Renal cortex interstitium (tissue), 15 donors: ENCODE results near the gene GSPT1. TPM values are rescaled to one million over a fixed set of nuclear protein-coding genes. Genes with fewer than 3 reads are reported as not detected.
"Not testable (repeated sequence)": the region's sequence is repeated elsewhere in the genome, so short reads cannot be mapped to it uniquely, and the experiment has no call there.

Experiments used
- DNase-seq, 11 donors: peaks; one replicate each; pipeline ENCODE4 v3.0.0-alpha.2; 2013; ENCODE audit warnings: low read depth in 9 of 11, low spot score in 4 of 11; ENCODE audit errors: extremely low read depth in 1 of 11
- long read RNA-seq, 16 experiments: transcript quantifications; one replicate each; lab custom pipeline, GENCODE V29; 2026
- polyA plus RNA-seq, 3 donors: library from polyadenylated mRNA; unstranded; fragments of 120-200 nt; gene quantifications; one replicate each; pipeline ENCODE4 v1.2.1, GENCODE V29; 2013; ENCODE audit not compliant: insufficient read length in 3 of 3

The GSPT1 gene
- 100 to 1,000 TPM; 104 to 132 (median 114) TPM for polyA plus RNA-seq
- long read RNA-seq, donor 1, full-length matches to known transcripts: 17 of 17 reads
- long read RNA-seq, donor 1, partial matches to known transcripts: 0 of 17 reads
- long read RNA-seq, donor 1, other reads (novel, unspliced or antisense): 0 of 17 reads
- long read RNA-seq, donor 2, full-length matches to known transcripts: 11 of 11 reads
- long read RNA-seq, donor 2, partial matches to known transcripts: 0 of 11 reads
- long read RNA-seq, donor 2, other reads (novel, unspliced or antisense): 0 of 11 reads
- long read RNA-seq, donor 3, full-length matches to known transcripts: 26 of 36 reads
- long read RNA-seq, donor 3, partial matches to known transcripts: 10 of 36 reads
- long read RNA-seq, donor 3, other reads (novel, unspliced or antisense): 0 of 36 reads
- long read RNA-seq, donor 4, full-length matches to known transcripts: 15 of 15 reads
- long read RNA-seq, donor 4, partial matches to known transcripts: 0 of 15 reads
- long read RNA-seq, donor 4, other reads (novel, unspliced or antisense): 0 of 15 reads
- long read RNA-seq, donor 5: 0 reads
- long read RNA-seq, donor 6, full-length matches to known transcripts: 16 of 23 reads
- long read RNA-seq, donor 6, partial matches to known transcripts: 7 of 23 reads
- long read RNA-seq, donor 6, other reads (novel, unspliced or antisense): 0 of 23 reads
- long read RNA-seq, donor 7, full-length matches to known transcripts: 18 of 24 reads
- long read RNA-seq, donor 7, partial matches to known transcripts: 6 of 24 reads
- long read RNA-seq, donor 7, other reads (novel, unspliced or antisense): 0 of 24 reads
- long read RNA-seq, donor 8: 0 reads
- long read RNA-seq, donor 9, full-length matches to known transcripts: 20 of 20 reads
- long read RNA-seq, donor 9, partial matches to known transcripts: 0 of 20 reads
- long read RNA-seq, donor 9, other reads (novel, unspliced or antisense): 0 of 20 reads
- long read RNA-seq, donor 10, full-length matches to known transcripts: 12 of 12 reads
- long read RNA-seq, donor 10, partial matches to known transcripts: 0 of 12 reads
- long read RNA-seq, donor 10, other reads (novel, unspliced or antisense): 0 of 12 reads
- long read RNA-seq, donor 11, full-length matches to known transcripts: 20 of 20 reads
- long read RNA-seq, donor 11, partial matches to known transcripts: 0 of 20 reads
- long read RNA-seq, donor 11, other reads (novel, unspliced or antisense): 0 of 20 reads
- long read RNA-seq, donor 12, full-length matches to known transcripts: 5 of 5 reads
- long read RNA-seq, donor 12, partial matches to known transcripts: 0 of 5 reads
- long read RNA-seq, donor 12, other reads (novel, unspliced or antisense): 0 of 5 reads
- long read RNA-seq, donor 13: 0 reads
- long read RNA-seq, donor 14, full-length matches to known transcripts: 12 of 12 reads
- long read RNA-seq, donor 14, partial matches to known transcripts: 0 of 12 reads
- long read RNA-seq, donor 14, other reads (novel, unspliced or antisense): 0 of 12 reads
- long read RNA-seq, donor 15, full-length matches to known transcripts: 8 of 8 reads
- long read RNA-seq, donor 15, partial matches to known transcripts: 0 of 8 reads
- long read RNA-seq, donor 15, other reads (novel, unspliced or antisense): 0 of 8 reads
- long read RNA-seq, donor 16, full-length matches to known transcripts: 55 of 64 reads
- long read RNA-seq, donor 16, partial matches to known transcripts: 9 of 64 reads
- long read RNA-seq, donor 16, other reads (novel, unspliced or antisense): 0 of 64 reads

- DNase-seq: peak; percentile 92 to 99 (median 98)
These were observed at the start of gene GSPT1 for GRCh38 chr16:11915644-11916523. TSS of gene GSPT1 (minus strand) at chr16:11915956. CDS start at chr16:11915720, 236 bp downstream.

GRCh38 chr16:11964761-11965551 is 49.2 kb upstream of the GSPT1 start, which contains the start of gene TNFRSF17:
TSS of gene TNFRSF17 (plus strand) at chr16:11965210. CDS start at chr16:11965325, 115 bp downstream.
- no peak for DNase-seq

- no peak for DNase-seq
These were observed 48.0 kb upstream of the GSPT1 start for GRCh38 chr16:11963706-11964105.

GRCh38 chr16:11962978-11963377 is 47.2 kb upstream of the GSPT1 start:
- DNase-seq: not testable (repeated sequence)

GRCh38 chr16:11962457-11962856 is 46.7 kb upstream of the GSPT1 start:
- DNase-seq: not testable (repeated sequence)

- DNase-seq: no peak
These were observed 42.0 kb upstream of the GSPT1 start for GRCh38 chr16:11957591-11958395.

GRCh38 chr16:11956558-11956957 is 40.8 kb upstream of the GSPT1 start:
- DNase-seq: no peak

GRCh38 chr16:11955713-11956123 is 40.0 kb upstream of the GSPT1 start:
- DNase-seq: no peak

- not testable (repeated sequence) for DNase-seq
These were observed 37.8 kb upstream of the GSPT1 start for GRCh38 chr16:11953576-11953975.

- DNase-seq: no peak
These were observed 34.6 kb upstream of the GSPT1 start for GRCh38 chr16:11950388-11950787.

GRCh38 chr16:11949527-11949926 is 33.8 kb upstream of the GSPT1 start:
- DNase-seq: peak in 3 of 11 donors; percentile 15 to 38 (median 26)

GRCh38 chr16:11948819-11949218 is 33.1 kb upstream of the GSPT1 start:
- DNase-seq: no peak

- DNase-seq: no peak
These were observed 30.7 kb upstream of the GSPT1 start for GRCh38 chr16:11946433-11946832.

GRCh38 chr16:11941945-11942344 is 26.2 kb upstream of the GSPT1 start, which contains the start of gene NPIPB2:
TSS of gene NPIPB2 (minus strand) at chr16:11942045. CDS start at chr16:11942045, 0 bp downstream.
- not testable (repeated sequence) for DNase-seq

GRCh38 chr16:11927350-11927749 is 11.6 kb upstream of the GSPT1 start:
- not testable (repeated sequence) for DNase-seq
